K562 (cell line): ENCODE data around the gene FLT1. TPM values are rescaled to one million over a fixed set of nuclear protein-coding genes. Genes with fewer than 3 reads are reported as not detected.

Experiments
- ARHGAP35 ChIP-seq: fragments of 450-650 bp; IDR thresholded peaks from 2 replicates; pipeline ENCODE4 v1.6.1; 2018; ENCODE audit not compliant: partially characterized antibody
- HMGXB4 ChIP-seq: sonication (generic); formaldehyde crosslinking; IDR thresholded peaks from 2 replicates; pipeline ENCODE4 v1.8.1; 2023; ENCODE audit warnings: mild to moderate bottlenecking, missing genetic modification reagents
- HNRNPK ChIP-seq: fragments of 200-400 bp; formaldehyde crosslinking; IDR thresholded peaks from one replicate; pipeline ENCODE4 v1.6.1; 2018; ENCODE audit warnings: mild to moderate bottlenecking, low read depth, low read length; ENCODE audit not compliant: poor library complexity, severe bottlenecking
- ZBTB2 ChIP-seq: fragments of 450-650 bp; IDR thresholded peaks from 2 replicates; pipeline ENCODE4 v1.6.1; 2016; ENCODE audit warnings: antibody characterized with exemption
- ZMIZ1 ChIP-seq, 2 experiments: fragments of 150-350 bp in 1 of 2; IDR thresholded peaks; 2 replicates each; pipeline ENCODE4 v1.6.1; 2012 to 2016; ENCODE audit warnings: low read depth in 2 of 2, low read length in 2 of 2, mild to moderate bottlenecking in 1 of 2, moderate library complexity in 1 of 2
- ZNF644 ChIP-seq: fragments of 200-800 bp; sonication (Bioruptor generic); IDR thresholded peaks from 2 replicates; pipeline ENCODE4 v1.6.1; 2016; ENCODE audit warnings: low read depth, missing genetic modification characterization, missing compliant biosample characterization
- polyA plus RNA-seq, 8 experiments: library from polyadenylated mRNA; depleted of rRNA in 4 of 8; stranded (reverse) in 5 of 8; unstranded in 3 of 8; fragments of >200 nt; fragmentation: Nextera tagmentation in 2 of 8; fragmentation: Illumina TruSeq in 1 of 8; extraction: Ambion mirVana in 2 of 8; extraction: Trizol in 1 of 8; gene quantifications; 2 replicates each; pipeline versions ENCODE4 v1.2.1 to v1.2.3, GENCODE V29; 2011 to 2014; ENCODE audit warnings: inconsistent platforms in 1 of 8, missing spikeins in 1 of 8
- total RNA-seq, 7 experiments: library from RNA; depleted of rRNA in 6 of 7; stranded (reverse); fragments of >200 nt in 6 of 7; fragmentation: Illumina TruSeq in 2 of 7; extraction: Trizol in 2 of 7; gene quantifications; 2 replicates each; pipeline versions ENCODE4 v1.2.1 to v1.2.3, GENCODE V29; 2011 to 2021; ENCODE audit warnings: low replicate concordance in 1 of 7
- TF ChIP-seq, protein P1 (sequence below), 2 experiments: fragments of 450-650 bp; formaldehyde crosslinking in 1 of 2; IDR thresholded peaks; 2 replicates each; pipeline versions ENCODE4 v1.4.0 to v1.6.1; 2014 to 2020; ENCODE audit warnings: mild to moderate bottlenecking in 2 of 2, borderline replicate concordance in 1 of 2, low read depth in 1 of 2
- TF ChIP-seq, protein P2 (sequence below): fragments of 250-450 bp; sonication (Bioruptor Pico); IDR thresholded peaks from 2 replicates; pipeline ENCODE4 v1.5.1; 2021; ENCODE audit warnings: mild to moderate bottlenecking

The FLT1 gene
- total and polyA plus RNA-seq, 9 of the 15 experiments (the other 6 are each of a cell fraction or from before 2014, with no cell fraction given), result 0.01 to 2.0 (median 0.22) TPM

- TF ChIP-seq, protein P1, sequence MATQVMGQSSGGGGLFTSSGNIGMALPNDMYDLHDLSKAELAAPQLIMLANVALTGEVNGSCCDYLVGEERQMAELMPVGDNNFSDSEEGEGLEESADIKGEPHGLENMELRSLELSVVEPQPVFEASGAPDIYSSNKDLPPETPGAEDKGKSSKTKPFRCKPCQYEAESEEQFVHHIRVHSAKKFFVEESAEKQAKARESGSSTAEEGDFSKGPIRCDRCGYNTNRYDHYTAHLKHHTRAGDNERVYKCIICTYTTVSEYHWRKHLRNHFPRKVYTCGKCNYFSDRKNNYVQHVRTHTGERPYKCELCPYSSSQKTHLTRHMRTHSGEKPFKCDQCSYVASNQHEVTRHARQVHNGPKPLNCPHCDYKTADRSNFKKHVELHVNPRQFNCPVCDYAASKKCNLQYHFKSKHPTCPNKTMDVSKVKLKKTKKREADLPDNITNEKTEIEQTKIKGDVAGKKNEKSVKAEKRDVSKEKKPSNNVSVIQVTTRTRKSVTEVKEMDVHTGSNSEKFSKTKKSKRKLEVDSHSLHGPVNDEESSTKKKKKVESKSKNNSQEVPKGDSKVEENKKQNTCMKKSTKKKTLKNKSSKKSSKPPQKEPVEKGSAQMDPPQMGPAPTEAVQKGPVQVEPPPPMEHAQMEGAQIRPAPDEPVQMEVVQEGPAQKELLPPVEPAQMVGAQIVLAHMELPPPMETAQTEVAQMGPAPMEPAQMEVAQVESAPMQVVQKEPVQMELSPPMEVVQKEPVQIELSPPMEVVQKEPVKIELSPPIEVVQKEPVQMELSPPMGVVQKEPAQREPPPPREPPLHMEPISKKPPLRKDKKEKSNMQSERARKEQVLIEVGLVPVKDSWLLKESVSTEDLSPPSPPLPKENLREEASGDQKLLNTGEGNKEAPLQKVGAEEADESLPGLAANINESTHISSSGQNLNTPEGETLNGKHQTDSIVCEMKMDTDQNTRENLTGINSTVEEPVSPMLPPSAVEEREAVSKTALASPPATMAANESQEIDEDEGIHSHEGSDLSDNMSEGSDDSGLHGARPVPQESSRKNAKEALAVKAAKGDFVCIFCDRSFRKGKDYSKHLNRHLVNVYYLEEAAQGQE (IDR thresholded peaks at IDR 0.05; ENCODE audit: borderline replicate concordance), result no peak
- TF ChIP-seq, protein P1 (CRISPR knock-in tag; IDR thresholded peaks at IDR 0.05; ENCODE audit: low read depth), result no peak
- TF ChIP-seq ZNF644 (tag), result no peak
- TF ChIP-seq, protein P2, sequence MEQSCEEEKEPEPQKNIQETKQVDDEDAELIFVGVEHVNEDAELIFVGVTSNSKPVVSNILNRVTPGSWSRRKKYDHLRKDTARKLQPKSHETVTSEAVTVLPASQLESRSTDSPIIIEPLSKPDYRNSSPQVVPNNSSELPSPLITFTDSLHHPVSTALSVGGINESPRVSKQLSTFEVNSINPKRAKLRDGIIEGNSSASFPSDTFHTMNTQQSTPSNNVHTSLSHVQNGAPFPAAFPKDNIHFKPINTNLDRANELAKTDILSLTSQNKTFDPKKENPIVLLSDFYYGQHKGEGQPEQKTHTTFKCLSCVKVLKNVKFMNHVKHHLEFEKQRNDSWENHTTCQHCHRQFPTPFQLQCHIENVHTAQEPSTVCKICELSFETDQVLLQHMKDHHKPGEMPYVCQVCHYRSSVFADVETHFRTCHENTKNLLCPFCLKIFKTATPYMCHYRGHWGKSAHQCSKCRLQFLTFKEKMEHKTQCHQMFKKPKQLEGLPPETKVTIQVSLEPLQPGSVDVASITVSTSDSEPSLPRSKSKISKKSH (CRISPR knock-in tag), result no peak
- no peak for TF ChIP-seq HMGXB4 (CRISPR knock-in tag)
- TF ChIP-seq ZMIZ1 (IDR thresholded peaks at IDR 0.05; ENCODE audit: low read depth in 2 of 2, low read length in 2 of 2), result peak in 1 of 2 experiments; percentile 51; a peak in 1 of 4 replicates
- TF ChIP-seq ARHGAP35, result no peak
- no peak for TF ChIP-seq ZBTB2
- no peak for TF ChIP-seq HNRNPK
These were observed 44.0 kb upstream of the FLT1 start (continued) for GRCh38 chr13:28538932-28539331.
